Neural progenitor cell (in vitro differentiated cells): ENCODE measurements around the gene CD180. TPM values are rescaled to one million over a fixed set of nuclear protein-coding genes. Genes with fewer than 3 reads are reported as not detected.

Source experiments
- DNase-seq: peaks from one replicate; pipeline ENCODE4 v3.0.0-alpha.2; 2016; ENCODE audit warnings: low spot score
- H2AFZ ChIP-seq: fragments of 200-600 bp; sonication (generic); replicated peaks from 2 replicates; pipeline ENCODE4 v1.6.1; 2016; ENCODE audit warnings: antibody characterized with exemption
- H3F3A ChIP-seq: fragments of 200-600 bp; sonication (generic); 2 replicates; pipeline ENCODE4 v1.6.1; 2016; ENCODE audit warnings: antibody characterized with exemption, low read depth
- H3K27ac ChIP-seq: fragments of 200-600 bp; sonication (generic); 2 replicates; pipeline ENCODE4 v1.5.1; 2016; ENCODE audit warnings: mild to moderate bottlenecking
- H3K27me3 ChIP-seq: fragments of 200-600 bp; sonication (generic); 2 replicates; pipeline ENCODE4 v1.6.1; 2016; ENCODE audit warnings: mild to moderate bottlenecking, moderate library complexity
- H3K36me3 ChIP-seq: fragments of 200-600 bp; sonication (generic); 2 replicates; pipeline ENCODE4 v1.5.1; 2016
- H3K4me1 ChIP-seq: fragments of 200-600 bp; sonication (generic); 2 replicates; pipeline ENCODE4 v1.6.1; 2016; ENCODE audit warnings: mixed run types
- H3K4me2 ChIP-seq: fragments of 200-600 bp; sonication (generic); 2 replicates; pipeline ENCODE4 v1.6.1; 2016
- H3K4me3 ChIP-seq: fragments of 200-600 bp; sonication (generic); 2 replicates; pipeline ENCODE4 v1.5.1; 2016
- H3K79me2 ChIP-seq: fragments of 200-600 bp; sonication (generic); 2 replicates; pipeline ENCODE4 v1.6.1; 2016; ENCODE audit warnings: low read depth
- H3K9ac ChIP-seq: fragments of 200-600 bp; sonication (generic); 2 replicates; pipeline ENCODE4 v1.6.1; 2016
- H3K9me3 ChIP-seq: fragments of 200-600 bp; sonication (generic); 2 replicates; pipeline ENCODE4 v1.5.1; 2016; ENCODE audit warnings: low read depth
- H4K20me1 ChIP-seq: fragments of 200-600 bp; sonication (generic); 2 replicates; pipeline ENCODE4 v1.6.1; 2016; ENCODE audit warnings: low read depth
- H3K27ac Mint-ChIP-seq: 3 replicates; pipeline ENCODE4 v1.8.0; 2021; ENCODE audit warnings: mixed read lengths
- H3K27me3 Mint-ChIP-seq: 2 replicates; pipeline ENCODE4 v1.8.0; 2022; ENCODE audit warnings: low read depth, mild to moderate bottlenecking, inconsistent platforms, moderate library complexity, mixed read lengths; ENCODE audit not compliant: insufficient read depth
- H3K36me3 Mint-ChIP-seq: 3 replicates; pipeline ENCODE4 v1.8.0; 2021; ENCODE audit warnings: mixed read lengths
- H3K4me1 Mint-ChIP-seq: 3 replicates; pipeline ENCODE4 v1.8.0; 2021; ENCODE audit warnings: mixed read lengths
- H3K4me3 Mint-ChIP-seq: 3 replicates; pipeline ENCODE4 v1.8.0; 2021; ENCODE audit warnings: mild to moderate bottlenecking, moderate library complexity, mixed read lengths
- H3K9me3 Mint-ChIP-seq: 3 replicates; pipeline ENCODE4 v1.8.0; 2020; ENCODE audit warnings: mixed read lengths
- CTCF ChIP-seq: fragments of 200-600 bp; sonication (generic); IDR thresholded peaks from 2 replicates; pipeline ENCODE4 v1.5.1; 2017; ENCODE audit warnings: antibody characterized with exemption, mild to moderate bottlenecking
- EZH2 ChIP-seq: fragments of 200-600 bp; sonication (generic); IDR thresholded peaks from 2 replicates; pipeline ENCODE4 v1.6.1; 2017; ENCODE audit warnings: antibody characterized with exemption, mild to moderate bottlenecking, moderate library complexity
- EZH2phosphoT487 ChIP-seq: fragments of 200-600 bp; sonication (generic); IDR thresholded peaks from 2 replicates; pipeline ENCODE4 v1.6.1; 2017; ENCODE audit warnings: antibody characterized with exemption
- total RNA-seq: library from RNA; depleted of rRNA; stranded (reverse); fragments of >200 nt; gene quantifications from 2 replicates; pipeline ENCODE4 v1.2.3, GENCODE V29; 2015; ENCODE audit warnings: low replicate concordance

The CD180 gene
- total RNA-seq, 1 donor from 2014 or later, result not detected

- Histone ChIP-seq H3K36me3 (no peaks in the 10 kb centered on the region), H3K4me2 (no peak overlapping the region), H3K4me3 (no peak overlapping the region), H3F3A (no peaks in the 10 kb centered on the region), H2AFZ (no peak overlapping the region), H3K79me2 (no peaks in the 10 kb centered on the region), H4K20me1 (no peaks in the 10 kb centered on the region), H3K27me3 (no peaks in the 10 kb centered on the region), H3K9me3 (no peaks in the 10 kb centered on the region), H3K27ac (no peak overlapping the region), H3K9ac (no peak overlapping the region), H3K4me1 (no peaks in the 10 kb centered on the region)
- no peak for DNase-seq
- no peak overlapping the region for H3K27ac Mint-ChIP-seq
- no peaks in the 10 kb centered on the region for H3K9me3 Mint-ChIP-seq
- TF ChIP-seq EZH2, result no peak
- no peak for TF ChIP-seq CTCF
- TF ChIP-seq EZH2phosphoT487, result no peak
- no peaks in the 10 kb centered on the region for H3K36me3 Mint-ChIP-seq
- peaks cover 9% of the 10 kb centered on the region for H3K4me1 Mint-ChIP-seq
- no peak overlapping the region for H3K4me3 Mint-ChIP-seq
- no peaks in the 10 kb centered on the region for H3K27me3 Mint-ChIP-seq
Observed at GRCh38 chr5:67222243-67223025, 25.8 kb upstream of the CD180 start.

GRCh38 chr5:67221487-67222242 is 25.1 kb upstream of the CD180 start:
- no peaks in the 10 kb centered on the region for H3F3A ChIP-seq
- H3K27me3 ChIP-seq, result no peaks in the 10 kb centered on the region
- H3K9me3 ChIP-seq, result no peaks in the 10 kb centered on the region
- H3K4me2 ChIP-seq, result no peak overlapping the region
- H3K36me3 Mint-ChIP-seq, result no peaks in the 10 kb centered on the region
- no peak overlapping the region for H3K27ac ChIP-seq
- no peaks in the 10 kb centered on the region for H3K4me1 ChIP-seq
- no peaks in the 10 kb centered on the region for H3K9me3 Mint-ChIP-seq
- H3K27ac Mint-ChIP-seq, result peak overlapping the region; percentile 25
- no peaks in the 10 kb centered on the region for H3K36me3 ChIP-seq
- no peaks in the 10 kb centered on the region for H4K20me1 ChIP-seq
- no peaks in the 10 kb centered on the region for H3K79me2 ChIP-seq
- H3K4me3 Mint-ChIP-seq, result no peak overlapping the region
- no peak overlapping the region for H3K4me3 ChIP-seq
- TF ChIP-seq EZH2phosphoT487 (no peak), CTCF (no peak), EZH2 (no peak)
- no peaks in the 10 kb centered on the region for H3K27me3 Mint-ChIP-seq
- H3K4me1 Mint-ChIP-seq, result peaks cover 9% of the 10 kb centered on the region
- peak overlapping the region; percentile 40 for H2AFZ ChIP-seq
- DNase-seq, result no peak
- H3K9ac ChIP-seq, result no peak overlapping the region

- Histone ChIP-seq H3K36me3 (no peaks in the 10 kb centered on the region), H3K4me1 (no peaks in the 10 kb centered on the region), H3K27ac (no peak overlapping the region), H3K9me3 (no peaks in the 10 kb centered on the region), H3K9ac (no peak overlapping the region), H3K4me2 (no peak overlapping the region), H3K79me2 (no peaks in the 10 kb centered on the region), H3K27me3 (no peaks in the 10 kb centered on the region), H3F3A (no peaks in the 10 kb centered on the region), H3K4me3 (no peak overlapping the region), H2AFZ (no peak overlapping the region), H4K20me1 (no peaks in the 10 kb centered on the region)
- Mint-ChIP-seq H3K4me1 (peaks cover under 1% of the 10 kb centered on the region), H3K9me3 (no peaks in the 10 kb centered on the region), H3K4me3 (no peak overlapping the region), H3K36me3 (no peaks in the 10 kb centered on the region), H3K27me3 (peaks cover 4% of the 10 kb centered on the region), H3K27ac (peak overlapping the region; percentile 29)
- no peak for DNase-seq
- no peak for TF ChIP-seq EZH2phosphoT487
- no peak for TF ChIP-seq CTCF
- no peak for TF ChIP-seq EZH2
Observed at GRCh38 chr5:67216564-67216963, 20.0 kb upstream of the CD180 start.
